ENCODE data around the gene ZC3H10.
"Not testable (repeated sequence)": the region's sequence is repeated elsewhere in the genome, so short reads cannot be mapped to it uniquely, and the experiment has no call there.

The ZC3H10 gene

GRCh38 chr12:56102683-56103065 lies 15.4 kb upstream of the ZC3H10 start:
- no peak for DNase-seq (ENCODE audit: low spot score)

- DNase-seq (ENCODE audit: low spot score) = no peak
Measured at GRCh38 chr12:56103066-56103711, 14.9 kb upstream of the ZC3H10 start.

- no peak for DNase-seq (ENCODE audit: low spot score)
Measured at GRCh38 chr12:56103823-56104108, 14.3 kb upstream of the ZC3H10 start.

GRCh38 chr12:56104109-56104814 lies 13.8 kb upstream of the ZC3H10 start, which contains the start of gene PA2G4:
Gene PA2G4 (plus strand): TSS chr12:56104559. CDS start chr12:56104738, 179 bp downstream.
- DNase-seq (ENCODE audit: low spot score) = peak; percentile 99

- DNase-seq (ENCODE audit: low spot score) = no peak
Measured at GRCh38 chr12:56104815-56105608, 13.1 kb upstream of the ZC3H10 start.

GRCh38 chr12:56105609-56105902 lies 12.5 kb upstream of the ZC3H10 start:
- no peak for DNase-seq (ENCODE audit: low spot score)

- no peak for DNase-seq (ENCODE audit: low spot score)
Measured at GRCh38 chr12:56107242-56107641, 10.8 kb upstream of the ZC3H10 start.

- DNase-seq (ENCODE audit: low spot score) = no peak
Measured at GRCh38 chr12:56110571-56110970, 7.5 kb upstream of the ZC3H10 start.

GRCh38 chr12:56114084-56114483 lies 4.0 kb upstream of the ZC3H10 start:
- DNase-seq (ENCODE audit: low spot score) = no peak

GRCh38 chr12:56115329-56115728 lies 2.7 kb upstream of the ZC3H10 start:
- DNase-seq (ENCODE audit: low spot score) = no peak

GRCh38 chr12:56116267-56117081 lies 1.6 kb upstream of the ZC3H10 start, which contains the start of gene RPL41:
Gene RPL41 (plus strand): TSS chr12:56116633.
- DNase-seq (ENCODE audit: low spot score) = peak; percentile 97

- not testable (repeated sequence) for DNase-seq (ENCODE audit: low spot score)
Measured at GRCh38 chr12:56117082-56117706, 872 bp upstream of the ZC3H10 start.

GRCh38 chr12:56118688-56119357 lies 757 bp downstream of the ZC3H10 start:
- DNase-seq (ENCODE audit: low spot score) = no peak

GRCh38 chr12:56119361-56119796 lies 1.3 kb downstream of the ZC3H10 start:
- peak; percentile 82 for DNase-seq (ENCODE audit: low spot score)

- DNase-seq (ENCODE audit: low spot score) = no peak
Measured at GRCh38 chr12:56120158-56120846, 2.2 kb downstream of the ZC3H10 start.

GRCh38 chr12:56121204-56121870 lies 3.3 kb downstream of the ZC3H10 start:
- no peak for DNase-seq (ENCODE audit: low spot score)

GRCh38 chr12:56122637-56123036 lies 4.6 kb downstream of the ZC3H10 start:
- no peak for DNase-seq (ENCODE audit: low spot score)

- DNase-seq (ENCODE audit: low spot score) = no peak
Measured at GRCh38 chr12:56124133-56124532, 6.1 kb downstream of the ZC3H10 start.

GRCh38 chr12:56126732-56127239 lies 8.7 kb downstream of the ZC3H10 start:
- DNase-seq (ENCODE audit: low spot score) = no peak

- no peak for DNase-seq (ENCODE audit: low spot score)
Measured at GRCh38 chr12:56127485-56127887, 9.4 kb downstream of the ZC3H10 start.

All from ecto neural progenitor cell (in vitro differentiated cells).